Measurements from ENCODE around the gene PPP1R37. TPM values are rescaled to one million over a fixed set of nuclear protein-coding genes. Genes with fewer than 3 reads are reported as not detected.
A peak's percentile ranks its signal among the peaks of the same experiment; 100 is the strongest.

The PPP1R37 gene
- total RNA-seq, 1 experiment from 2014 or later, result 33.6 TPM

- H3K79me2 ChIP-seq (ENCODE audit: insufficient read depth, low read length), result no peaks in the 10 kb centered on the region
- H3K4me1 ChIP-seq (ENCODE audit: insufficient read depth, low read length), result no peaks in the 10 kb centered on the region
- H2BK120ac ChIP-seq (ENCODE audit: low read depth, low read length, poor library complexity, severe bottlenecking), result no peak within 1 kb of the TSS
- H3K18ac ChIP-seq (ENCODE audit: insufficient read length, low read depth, low read length), result no peak within 1 kb of the TSS
- no peaks in the 10 kb centered on the region for H3K9me3 ChIP-seq (ENCODE audit: control insufficient read depth, low read depth, low read length)
- no peak within 1 kb of the TSS for H4K5ac ChIP-seq (ENCODE audit: insufficient read length, low read depth, low read length)
- H2AK5ac ChIP-seq (ENCODE audit: insufficient read length, low read length), result no peak within 1 kb of the TSS
- H3K4ac ChIP-seq (ENCODE audit: low read depth, low read length), result no peak within 1 kb of the TSS
- no peak within 1 kb of the TSS for H3K56ac ChIP-seq (ENCODE audit: insufficient read length, low read depth, low read length)
- H3K79me1 ChIP-seq (ENCODE audit: insufficient read depth, low read depth, low read length, poor library complexity, severe bottlenecking), result no peaks in the 10 kb centered on the region
- Mint-ChIP-seq H3K27me3 (ENCODE audit: low read depth) (peaks cover 3% of the 10 kb centered on the region; the same call in 1 of the 2 replicates), H3K4me3 (peak within 1 kb of the TSS; percentile 91 to 93), H3K9me3 (no peaks in the 10 kb centered on the region), H3K36me3 (ENCODE audit: insufficient read depth in 1 of 3, low read depth in 3 of 3) (peaks cover 0 to 4% (median 2%) of the 10 kb centered on the region in 3 experiments; a peak in 2 of 7 replicates), H3K27ac (peak within 1 kb of the TSS; percentile 96 to 98 (median 96)), H3K4me1 (peaks cover 0 to 10% of the 10 kb centered on the region in 2 experiments; a peak in 3 of 4 replicates)
- no peak within 1 kb of the TSS for H4K91ac ChIP-seq (ENCODE audit: insufficient read length, low read depth, low read length)
- no peaks in the 10 kb centered on the region for H3K27me3 ChIP-seq (ENCODE audit: insufficient read depth, low read length)
- peaks cover 13% of the 10 kb centered on the region for H3K23me2 ChIP-seq (ENCODE audit: insufficient read length, low read depth, low read length, poor library complexity, severe bottlenecking)
- H3T11ph ChIP-seq (ENCODE audit: low read length), result no peak within 1 kb of the TSS
- no peaks in the 10 kb centered on the region for H4K20me1 ChIP-seq (ENCODE audit: control insufficient read depth, insufficient read depth, insufficient read length)
- H2BK12ac ChIP-seq (ENCODE audit: insufficient read length, low read depth, low read length), result no peak within 1 kb of the TSS
- WGBS (ENCODE audit: extremely low coverage, insufficient read length, low lambda C conversion rate), result no CpG with 5 or more reads among the region's 51 CpGs
- peak; percentile 100 for DNase-seq
- no peak within 1 kb of the TSS for H3K23ac ChIP-seq (ENCODE audit: insufficient read length, low read depth, low read length)
- H3K9ac ChIP-seq (ENCODE audit: extremely low read depth, insufficient read length, low read length), result peak within 1 kb of the TSS; percentile 56
- no peak within 1 kb of the TSS for H2BK20ac ChIP-seq (ENCODE audit: low read depth, low read length, poor library complexity, severe bottlenecking)
- H2BK15ac ChIP-seq (ENCODE audit: low read depth, low read length), result no peak within 1 kb of the TSS
- no peak within 1 kb of the TSS for H4K8ac ChIP-seq (replicated peaks; ENCODE audit: insufficient read length, low read depth, low read length)
- no peak within 1 kb of the TSS for H3K27ac ChIP-seq (ENCODE audit: insufficient read length, low read depth, low read length)
- peak within 1 kb of the TSS; percentile 79 for H3K4me2 ChIP-seq (ENCODE audit: insufficient read depth, insufficient read length, low read length)
- peak; percentile 65 for TF ChIP-seq CTCF (conservative IDR thresholded peaks at IDR 0.05)
- no peak within 1 kb of the TSS for H2AFZ ChIP-seq (ENCODE audit: low read length)
- H2BK5ac ChIP-seq (ENCODE audit: insufficient read length, low read length), result no peak within 1 kb of the TSS
- H3K14ac ChIP-seq (ENCODE audit: insufficient read depth, low read length), result no peak within 1 kb of the TSS
These were observed 85.5 kb downstream of the PPP1R37 start, which contains the start of gene BLOC1S3 for GRCh38 chr19:45178262-45179071. TSS of gene BLOC1S3 (plus strand) at chr19:45178784. CDS start at chr19:45179297, 513 bp downstream.

Data from H9 (cell line).